ENCODE measurements around the gene TUG1. TPM values are rescaled to one million over a fixed set of nuclear protein-coding genes. Genes with fewer than 3 reads are reported as not detected.

TUG1 gene
- total and polyA plus RNA-seq, 8 donors: 18.2 to 49.1 (median 23.0) TPM

- no peak for FAIRE-seq
- no peak for DNase-seq
- no peak for ATAC-seq
Observed at GRCh38 chr22:30996462-30996861, 27.4 kb downstream of the TUG1 start.

GRCh38 chr22:30998329-30998728 is 29.3 kb downstream of the TUG1 start:
- intact Hi-C loops (cut with DNase I): no loop called here
- H3K27me3 ChIP-seq: no peaks in the 10 kb centered on the region
- no peak for FAIRE-seq
- no peak for ATAC-seq
- H3K4me3 ChIP-seq: no peak overlapping the region
- no peaks in the 10 kb centered on the region for H3K36me3 ChIP-seq
- WGBS, 2 donors: 75 to 80% methylated on average over 4 of the region's 4 CpGs
- no peak for DNase-seq
- no peaks in the 10 kb centered on the region for H3K4me1 ChIP-seq
- H3K9me3 ChIP-seq: no peaks in the 10 kb centered on the region
- no peak for TF ChIP-seq CTCF (IDR thresholded peaks at IDR 0.05)
- no peak overlapping the region for H3K27ac ChIP-seq

More at GRCh38 chr22:30996462-30996861, 27.4 kb downstream of the TUG1 start:
- no peak for TF ChIP-seq CTCF (IDR thresholded peaks at IDR 0.05)
- WGBS, 2 donors: 73 to 92% methylated on average over 2 of the region's 2 CpGs
- Histone ChIP-seq H3K4me1 (peaks cover 0 to 9% (median 9%) of the 10 kb centered on the region in 3 donors), H3K27ac (no peak overlapping the region), H3K36me3 (no peaks in the 10 kb centered on the region), H3K9me3 (no peaks in the 10 kb centered on the region), H3K27me3 (no peaks in the 10 kb centered on the region), H3K4me3 (no peak overlapping the region)
- intact Hi-C loops (cut with DNase I): no loop called here

- FAIRE-seq: no peak
- no peaks in the 10 kb centered on the region for H3K27me3 ChIP-seq
- no peak for DNase-seq
- no peak overlapping the region for H3K27ac ChIP-seq
- WGBS, 2 donors: 76 to 77% methylated on average over 6 of the region's 6 CpGs
- no peaks in the 10 kb centered on the region for H3K4me1 ChIP-seq
- no peaks in the 10 kb centered on the region for H3K36me3 ChIP-seq
- no peak overlapping the region for H3K4me3 ChIP-seq
- ATAC-seq: no peak
- peaks cover 0 to 4% (median 0%) of the 10 kb centered on the region in 4 donors for H3K9me3 ChIP-seq
- TF ChIP-seq CTCF (IDR thresholded peaks at IDR 0.05): no peak
- intact Hi-C loops (cut with DNase I): no loop called here
Observed at GRCh38 chr22:31001124-31001770, 32.2 kb downstream of the TUG1 start.

GRCh38 chr22:31005535-31005934 is 36.5 kb downstream of the TUG1 start:
- Histone ChIP-seq H3K36me3 (no peaks in the 10 kb centered on the region), H3K9me3 (peaks cover 0 to 4% (median 0%) of the 10 kb centered on the region in 4 donors), H3K4me1 (no peaks in the 10 kb centered on the region), H3K27me3 (no peaks in the 10 kb centered on the region), H3K4me3 (no peak overlapping the region), H3K27ac (no peak overlapping the region)
- intact Hi-C loops (cut with DNase I): no loop called here
- FAIRE-seq: no peak
- no peak for TF ChIP-seq CTCF (IDR thresholded peaks at IDR 0.05)
- ATAC-seq: no peak
- no peak for DNase-seq

GRCh38 chr22:31019191-31019930 is 50.3 kb downstream of the TUG1 start:
- intact Hi-C loops (cut with DNase I): no loop called here
- DNase-seq: no peak
- no peaks in the 10 kb centered on the region for H3K9me3 ChIP-seq
- TF ChIP-seq CTCF (IDR thresholded peaks at IDR 0.05): no peak
- H3K4me3 ChIP-seq: no peak overlapping the region
- H3K27ac ChIP-seq: no peak overlapping the region
- no peaks in the 10 kb centered on the region for H3K27me3 ChIP-seq
- no peak for FAIRE-seq
- WGBS, 2 donors: 88 to 92% methylated on average over 3 of the region's 3 CpGs
- H3K36me3 ChIP-seq: no peaks in the 10 kb centered on the region
- no peak for ATAC-seq
- no peaks in the 10 kb centered on the region for H3K4me1 ChIP-seq
